Hepatocyte (in vitro differentiated cells): Measurements from ENCODE around the gene SERF2.
"Not testable (repeated sequence)": the region's sequence is repeated elsewhere in the genome, so short reads cannot be mapped to it uniquely, and the experiment has no call there.

Experiments used
- CTCF ChIP-seq: fragments of 200-600 bp; sonication (generic); IDR thresholded peaks from 2 replicates; pipeline ENCODE4 v1.5.1; 2016; ENCODE audit warnings: antibody characterized with exemption, mild to moderate bottlenecking; ENCODE audit not compliant: poor library complexity
- EZH2 ChIP-seq: fragments of 200-600 bp; sonication (generic); IDR thresholded peaks from 2 replicates; pipeline ENCODE4 v1.6.1; 2016; ENCODE audit warnings: antibody characterized with exemption, mild to moderate bottlenecking, borderline replicate concordance
- EZH2phosphoT487 ChIP-seq: fragments of 200-600 bp; sonication (generic); IDR thresholded peaks from one replicate; pipeline ENCODE4 v1.6.1; 2018; ENCODE audit warnings: antibody characterized with exemption, mild to moderate bottlenecking, low read depth, moderate library complexity; ENCODE audit not compliant: unreplicated experiment, severe bottlenecking

GRCh38 chr15:43830691-43831275, 38.7 kb downstream of the SERF2 start:
- not testable (repeated sequence) for TF ChIP-seq CTCF, EZH2phosphoT487, EZH2
